Ramos (cell line): ENCODE measurements around the gene MAP4K4.

Experiments used
- in situ Hi-C: fragments of 300-500 bp; cut with MboI; formaldehyde crosslinking; loops from one replicate; pipeline ENCODE4 v1.14.3; 2022; ENCODE audit warnings: low sequenced_read_pairs; ENCODE audit not compliant: unreplicated experiment

MAP4K4 gene

DNA sequence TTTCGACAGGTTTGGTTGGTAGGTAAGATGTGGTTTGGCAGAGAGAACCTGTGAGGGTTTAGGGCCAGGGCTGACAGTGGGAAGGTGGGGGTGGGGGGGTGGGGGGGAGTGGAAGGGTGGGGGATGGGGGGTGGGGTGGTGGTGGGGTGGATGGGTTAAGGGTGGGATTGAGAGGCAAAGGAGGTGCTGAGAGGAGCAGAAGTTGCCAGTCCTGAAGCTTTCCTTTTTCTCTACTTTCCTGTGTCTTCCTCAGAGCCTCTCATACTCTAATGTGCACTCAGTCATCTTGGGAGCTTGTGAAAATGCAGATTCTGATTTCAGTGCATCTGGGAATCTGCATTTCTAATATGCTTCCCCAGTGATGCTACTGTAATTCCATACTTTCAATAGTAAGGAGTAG lies 21.0 kb downstream of the MAP4K4 start:
- in situ Hi-C loops, result no loop called here

DNA sequence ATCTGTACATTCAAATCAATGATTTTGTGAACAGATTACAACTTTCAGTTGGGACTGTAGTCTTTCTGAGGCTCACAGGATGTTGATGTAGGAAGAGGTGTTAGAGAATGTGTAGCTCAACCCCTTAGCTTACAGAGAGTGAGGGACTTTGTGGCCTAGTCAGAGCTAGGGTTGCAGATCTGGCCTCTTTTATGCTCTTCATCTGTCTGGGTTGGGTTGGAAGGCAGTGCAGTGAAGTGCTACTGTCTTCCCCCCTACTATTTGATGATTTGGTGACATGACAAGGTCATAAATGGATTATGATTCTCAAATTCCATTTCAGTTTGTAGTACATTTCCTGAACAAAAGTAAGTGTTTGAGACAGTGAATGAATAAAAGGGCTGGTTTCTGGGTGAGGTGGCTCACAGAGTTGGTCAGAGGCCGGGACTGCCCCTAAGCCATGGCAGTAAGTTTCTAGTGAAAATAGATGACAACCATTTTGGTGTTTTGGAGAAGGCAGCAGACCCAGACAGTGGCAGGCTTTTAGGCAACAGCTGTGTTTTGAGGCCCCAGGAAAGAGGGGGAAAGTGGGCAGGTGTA lies 21.6 kb downstream of the MAP4K4 start:
- in situ Hi-C loops, result no loop called here

DNA sequence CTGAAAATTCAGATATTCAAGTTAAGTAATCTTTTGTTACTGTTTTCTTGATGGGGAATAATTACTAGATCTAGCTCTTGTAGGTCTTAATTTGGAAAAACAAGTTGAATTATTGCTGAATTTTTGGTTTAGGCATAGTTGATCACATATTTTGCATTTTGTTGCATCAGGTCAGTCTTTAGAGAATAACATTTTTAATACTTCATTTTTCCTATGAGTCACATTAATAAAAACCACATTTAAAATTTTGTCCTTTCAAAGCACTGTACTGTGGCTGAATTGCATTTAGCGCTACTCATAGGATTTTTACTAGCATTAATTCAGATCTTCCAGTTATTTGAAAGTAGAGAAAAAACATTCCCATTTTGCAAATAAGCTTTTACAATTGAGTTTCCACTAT lies 23.2 kb downstream of the MAP4K4 start:
- in situ Hi-C loops, result no loop called here

DNA sequence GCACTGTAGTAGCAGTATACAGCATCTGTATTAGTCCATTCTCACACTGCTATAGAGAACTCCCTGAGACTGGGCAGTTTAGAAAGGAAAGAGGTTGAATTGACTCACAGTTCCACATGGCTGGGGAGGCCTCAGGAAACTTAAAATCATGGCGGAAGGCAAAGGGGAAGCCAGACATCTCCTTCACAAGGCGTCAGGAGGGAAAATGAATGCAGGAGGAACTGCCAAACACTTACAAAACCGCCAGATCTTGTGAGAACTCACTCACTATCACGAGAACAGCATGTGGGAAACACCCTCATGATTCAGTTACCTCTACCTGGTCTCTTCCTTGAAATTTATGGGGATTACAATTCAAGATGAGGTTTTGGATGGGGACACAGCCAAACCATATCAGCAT lies 25.4 kb downstream of the MAP4K4 start:
- in situ Hi-C loops, result no loop called here

DNA sequence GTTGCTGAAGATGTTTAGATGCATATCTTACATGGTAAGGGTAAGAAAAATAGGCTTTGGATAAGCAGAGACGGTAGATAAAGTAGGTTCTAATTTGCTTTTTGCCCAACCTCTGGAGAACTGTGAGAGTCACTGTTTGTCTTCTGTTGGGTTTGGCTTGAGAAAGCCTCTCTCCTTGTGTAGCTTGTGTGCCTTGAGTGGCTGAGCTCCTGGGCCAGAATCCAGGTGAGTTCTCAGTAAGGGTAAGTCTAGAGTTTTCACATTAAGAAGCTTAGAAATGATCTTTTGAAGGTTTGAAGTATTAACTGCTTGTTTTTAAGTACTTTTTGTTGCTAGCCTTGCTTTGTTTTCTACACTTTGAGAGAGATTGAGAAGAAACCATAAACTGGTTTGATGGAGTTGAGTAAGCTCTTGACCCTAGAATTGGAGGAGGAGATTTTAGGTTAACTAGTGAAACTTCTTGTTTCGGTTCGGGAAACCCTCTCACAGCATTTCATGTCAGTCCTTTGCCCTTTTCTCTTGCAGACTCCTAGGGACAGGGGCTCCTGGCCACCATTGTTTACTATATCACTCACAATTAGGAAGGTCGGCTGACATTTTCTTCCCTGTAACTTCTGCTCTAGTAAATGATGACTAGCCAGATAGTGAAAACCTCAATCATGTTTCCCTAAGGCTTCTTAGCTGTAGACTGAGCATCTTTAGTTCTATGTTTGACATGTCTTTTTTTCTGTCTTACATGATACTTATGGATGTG lies 26.0 kb downstream of the MAP4K4 start:
- in situ Hi-C loops, result no loop called here

DNA sequence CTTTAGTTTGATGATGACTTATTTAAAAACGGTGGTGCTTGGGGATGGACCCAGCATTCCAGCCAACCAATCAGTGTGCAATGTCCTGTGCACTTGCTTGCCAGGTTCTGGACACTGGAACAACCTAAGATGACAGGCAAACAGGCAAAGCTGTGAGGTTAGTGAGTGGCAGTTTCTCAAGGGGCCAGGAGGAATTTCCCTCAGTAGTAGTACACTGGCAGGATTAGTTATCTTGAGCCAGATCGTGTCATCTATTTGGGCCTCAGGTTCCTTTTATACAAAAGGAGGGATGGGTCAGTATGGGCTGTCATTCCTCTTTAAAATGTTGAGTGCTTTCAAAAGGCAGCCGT lies 26.6 kb downstream of the MAP4K4 start:
- in situ Hi-C loops, result no loop called here

DNA sequence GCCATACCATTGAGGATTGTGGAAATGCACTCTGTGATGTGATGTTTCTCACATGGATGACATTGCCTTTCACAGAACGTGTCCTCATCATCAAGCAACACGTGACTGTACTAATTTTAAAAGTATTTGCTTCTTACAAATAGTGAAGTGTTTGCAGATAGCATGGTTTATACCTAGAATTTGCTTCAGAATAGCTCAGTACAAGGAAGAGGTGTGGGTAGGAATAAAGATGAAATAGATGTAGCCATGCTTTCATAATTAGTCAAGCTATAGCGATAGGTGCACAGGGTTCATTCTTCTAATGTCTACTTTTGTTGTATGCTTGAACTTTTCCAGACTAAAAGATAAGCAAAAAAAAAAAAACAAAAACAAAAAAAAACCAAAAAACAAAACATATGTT lies 27.5 kb downstream of the MAP4K4 start:
- in situ Hi-C loops, result no loop called here

DNA sequence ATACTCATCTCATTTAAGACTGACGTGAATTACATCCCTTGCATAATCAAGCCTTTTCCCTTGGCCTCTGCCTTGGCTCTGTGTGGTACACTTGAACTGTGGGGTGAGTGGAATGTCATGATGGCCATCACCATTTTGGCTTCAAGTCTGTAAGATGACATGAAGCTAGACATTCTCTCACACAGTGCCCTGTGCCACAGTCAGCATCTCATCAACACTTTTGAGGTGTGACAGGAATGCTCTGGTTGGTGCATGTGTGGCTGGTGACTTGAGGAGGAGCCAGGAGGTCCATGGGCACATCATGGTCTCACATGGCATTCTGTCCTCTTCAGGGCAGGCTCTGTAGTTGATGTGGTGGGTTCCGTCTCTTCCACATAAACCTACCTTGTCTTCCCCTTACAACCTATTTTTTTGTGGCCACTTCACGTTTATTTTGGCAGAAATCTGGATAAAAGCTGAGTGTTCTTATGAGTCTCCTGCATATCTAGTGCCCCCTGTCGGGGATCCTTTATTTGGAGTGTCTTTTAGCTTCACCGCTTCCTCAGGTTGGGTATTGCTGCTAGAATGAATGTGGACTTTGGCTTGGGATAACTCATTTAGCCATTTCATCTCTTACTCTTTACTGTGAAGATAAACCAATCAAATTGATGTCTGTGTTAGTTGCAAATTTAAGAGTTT lies 28.1 kb downstream of the MAP4K4 start:
- in situ Hi-C loops, result no loop called here

DNA sequence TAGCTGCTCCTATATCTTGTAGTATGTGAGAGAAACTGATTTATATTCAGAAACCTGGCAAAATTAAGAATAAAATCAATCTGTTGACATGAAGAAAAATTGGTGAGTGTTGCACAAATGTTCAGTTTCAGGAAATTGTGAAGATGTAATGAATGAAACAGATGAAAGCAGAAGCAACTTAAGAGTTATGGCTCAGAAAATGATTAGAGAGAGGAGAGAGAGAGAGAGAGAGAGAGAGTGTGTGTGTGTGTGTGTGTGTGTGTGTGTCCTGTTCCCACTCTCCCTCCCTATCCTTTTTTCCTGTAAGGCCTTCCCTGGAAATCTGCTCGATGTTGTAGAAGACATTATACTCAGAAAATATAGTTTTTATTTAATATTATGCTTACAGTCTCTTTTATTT lies 31.4 kb downstream of the MAP4K4 start:
- in situ Hi-C loops, result no loop called here

DNA sequence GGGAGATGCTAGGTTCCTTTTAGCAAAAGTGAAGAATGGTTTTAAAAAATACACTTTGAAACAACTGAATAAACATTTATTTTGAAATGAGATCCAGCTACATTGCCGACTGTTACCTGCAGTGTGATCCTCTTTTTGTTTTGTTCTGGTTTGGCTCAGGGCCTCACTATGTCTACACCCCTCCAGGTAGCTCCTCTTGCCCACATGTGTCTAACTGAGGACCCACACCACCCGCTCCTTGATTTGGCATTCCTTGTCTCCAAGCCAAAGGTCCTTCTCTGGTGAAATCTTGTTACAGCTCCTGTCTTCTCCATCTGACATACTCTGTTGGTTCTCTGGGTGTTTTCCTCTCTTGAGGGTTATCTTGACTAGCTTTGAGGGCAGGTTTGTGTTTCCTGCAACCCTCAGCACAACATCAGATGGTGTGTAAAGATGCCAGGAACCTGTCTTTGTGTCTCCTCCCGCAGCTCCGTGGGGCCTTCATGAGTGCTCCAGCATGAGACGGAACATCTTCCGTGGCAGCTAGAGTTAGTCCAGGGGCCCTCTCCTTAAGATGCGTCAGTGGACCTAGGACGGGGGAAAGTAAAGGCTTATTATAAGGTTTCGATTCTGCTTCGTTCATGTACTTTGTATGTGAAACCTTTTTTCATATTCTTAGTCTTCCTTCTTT lies 32.1 kb downstream of the MAP4K4 start:
- in situ Hi-C loops, result no loop called here

DNA sequence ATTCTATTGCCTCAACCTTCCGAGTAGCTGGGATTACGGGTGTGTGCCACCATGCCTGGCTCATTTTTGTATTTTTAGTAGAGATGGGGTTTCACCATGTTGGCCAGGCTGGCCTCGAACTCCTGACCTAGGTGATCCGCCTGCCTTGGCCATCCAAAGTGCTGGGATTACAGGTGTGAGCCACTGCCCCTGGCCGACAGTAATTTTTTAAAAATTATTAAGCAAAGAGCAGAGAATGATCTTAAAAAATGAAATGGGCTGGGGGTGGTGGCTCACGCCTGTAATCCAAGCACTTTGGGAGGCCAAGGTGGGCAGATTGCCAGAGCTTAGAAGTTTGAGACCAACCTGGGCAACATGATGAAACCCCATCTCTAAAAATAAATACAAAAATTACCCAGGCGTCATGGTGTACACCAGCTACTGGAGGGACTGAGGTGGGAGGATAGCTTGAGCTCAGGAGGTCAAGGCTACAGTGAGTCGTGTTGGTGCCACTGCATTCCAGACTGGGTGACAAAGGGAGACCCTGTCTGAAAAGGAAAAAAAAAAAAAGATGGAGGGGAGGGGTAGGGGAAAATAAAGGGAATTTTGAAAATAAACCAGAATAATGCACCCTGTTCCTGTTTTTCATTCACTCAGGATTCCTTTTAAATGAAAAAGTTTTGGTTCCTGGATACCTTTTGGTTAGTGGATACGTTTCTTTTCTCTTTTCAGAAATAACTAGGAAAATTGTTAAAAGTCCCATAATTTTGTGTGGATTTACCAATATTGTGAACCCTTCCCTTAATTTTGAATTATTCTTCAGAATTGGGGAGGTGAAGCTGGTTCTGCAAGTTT lies 33.9 kb downstream of the MAP4K4 start:
- in situ Hi-C loops, result no loop called here

DNA sequence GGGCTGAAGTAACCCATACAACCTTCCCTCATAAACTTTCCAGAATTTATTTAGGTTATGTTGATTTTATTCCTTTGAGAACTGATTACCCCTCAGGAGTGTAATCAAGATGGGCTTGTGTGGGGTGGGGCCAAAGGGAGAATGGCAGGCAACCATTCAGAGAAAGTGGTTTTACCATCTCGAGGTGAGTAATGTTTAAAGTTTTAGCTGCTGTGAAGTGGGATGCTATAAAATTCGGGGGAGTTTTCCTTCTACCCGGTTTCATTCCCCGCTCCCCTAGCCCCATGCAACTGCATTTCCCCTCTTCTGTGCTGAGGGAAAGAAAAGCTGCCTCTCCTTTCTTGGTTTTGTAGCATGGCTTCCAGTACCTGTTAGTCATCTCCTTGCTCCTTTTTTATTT lies 34.7 kb downstream of the MAP4K4 start:
- in situ Hi-C loops, result no loop called here

DNA sequence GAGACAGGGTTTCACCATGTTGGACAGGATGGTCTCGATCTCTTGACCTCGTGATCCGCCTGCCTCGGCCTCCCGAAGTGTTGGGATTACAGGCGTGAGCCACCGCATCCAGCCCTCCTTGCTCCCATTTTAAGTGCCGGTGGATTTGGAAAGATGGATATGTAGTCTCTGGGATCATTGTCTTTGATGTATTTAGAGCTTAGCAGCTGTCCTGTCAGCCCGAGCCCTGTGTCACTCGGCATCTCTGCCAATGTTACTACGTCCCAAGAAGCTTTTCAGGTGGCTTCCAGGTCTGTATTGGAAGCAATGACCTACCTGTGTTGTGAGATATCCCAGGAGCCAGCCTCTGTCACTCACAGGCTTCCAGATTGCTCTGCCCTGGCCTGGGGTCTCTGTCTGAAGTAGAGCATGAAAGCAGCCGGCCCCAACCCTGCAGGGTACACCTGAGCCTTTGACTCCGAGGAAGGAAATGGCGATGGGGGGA lies 35.3 kb downstream of the MAP4K4 start:
- in situ Hi-C loops, result no loop called here

DNA sequence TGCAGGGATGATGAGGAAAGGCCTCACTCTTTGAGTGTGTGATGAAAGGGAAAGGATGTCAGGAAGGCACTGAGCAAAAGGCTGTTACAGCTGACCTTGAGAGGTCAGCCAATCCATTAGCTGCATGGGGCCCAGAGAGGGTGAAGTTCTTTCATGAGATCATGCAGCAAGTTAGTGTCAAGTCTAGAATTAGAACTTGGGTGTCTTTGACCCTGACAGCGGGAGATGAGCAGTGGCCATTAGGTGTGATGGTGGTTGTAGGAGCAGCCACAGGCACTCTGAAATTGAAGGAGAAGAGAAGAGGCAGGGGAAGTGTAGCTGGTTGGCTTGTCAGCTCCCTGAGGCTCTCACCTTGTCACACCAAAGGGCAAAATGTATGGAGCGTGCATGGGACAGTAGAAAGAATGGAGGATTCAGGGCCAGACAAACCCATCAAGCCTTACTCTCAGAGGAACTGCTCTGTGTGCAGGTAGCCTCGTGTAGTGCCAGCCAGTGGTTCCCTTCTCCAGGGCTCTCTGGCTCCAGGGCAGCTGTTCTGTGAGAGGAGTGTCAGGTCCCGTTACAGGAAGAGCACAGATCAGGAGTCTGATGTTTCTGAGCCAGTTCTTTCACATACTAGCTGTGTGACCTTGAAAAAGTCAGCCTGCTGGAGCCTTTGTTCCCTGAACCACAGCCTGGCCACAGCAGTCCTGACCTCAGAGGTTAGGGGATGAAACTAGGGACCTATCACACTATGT lies 35.9 kb downstream of the MAP4K4 start:
- in situ Hi-C loops, result no loop called here

DNA sequence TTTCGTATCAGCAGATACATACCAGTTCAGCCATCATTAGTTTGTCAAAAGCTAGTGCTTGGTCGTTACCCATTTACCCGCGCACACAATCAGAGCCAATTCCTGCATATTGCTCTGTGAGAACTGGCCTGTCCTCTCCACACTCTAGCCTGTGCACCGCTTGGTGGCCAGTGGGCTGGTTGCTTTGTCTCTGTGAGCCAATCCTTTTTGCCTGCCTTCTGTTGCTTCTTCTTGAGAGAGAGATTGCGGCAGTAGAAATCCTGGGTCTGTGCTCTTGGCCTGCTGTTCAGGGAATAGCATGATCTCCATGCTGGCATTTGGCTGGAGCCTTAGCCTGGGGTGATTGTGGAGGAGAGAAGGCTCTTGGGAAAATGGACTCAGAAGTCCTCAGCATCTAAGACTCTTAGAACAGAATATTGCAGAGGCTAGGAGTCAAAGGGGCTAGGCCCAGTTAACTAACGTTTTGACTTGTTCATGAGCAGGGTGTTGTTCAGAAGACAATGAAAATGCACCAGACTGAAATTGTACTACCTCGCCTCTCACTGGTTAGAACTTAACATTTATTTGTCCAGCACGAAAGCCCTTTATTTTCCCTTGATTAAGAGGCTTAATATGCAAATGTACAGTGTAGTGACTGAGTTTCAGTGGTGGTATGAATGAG lies 37.1 kb downstream of the MAP4K4 start:
- in situ Hi-C loops, result no loop called here

DNA sequence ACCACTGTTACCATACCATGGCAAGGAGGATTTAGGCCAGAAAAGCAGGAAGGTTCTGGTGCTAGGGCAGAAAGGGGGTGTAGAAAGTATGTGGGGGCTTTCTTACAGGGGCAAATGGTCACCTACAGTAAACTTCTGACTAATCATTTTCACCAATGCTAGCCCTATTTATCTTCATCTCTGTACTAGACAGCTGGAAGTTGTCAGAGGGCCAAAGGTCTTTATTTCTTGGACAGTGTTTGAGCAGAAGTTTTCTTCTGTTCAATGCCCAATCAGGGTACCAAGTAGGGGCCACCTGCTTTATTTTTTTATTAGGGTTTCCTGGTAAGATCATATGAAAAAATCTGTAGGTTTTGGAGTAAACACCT lies 37.6 kb downstream of the MAP4K4 start:
- in situ Hi-C loops, result no loop called here

DNA sequence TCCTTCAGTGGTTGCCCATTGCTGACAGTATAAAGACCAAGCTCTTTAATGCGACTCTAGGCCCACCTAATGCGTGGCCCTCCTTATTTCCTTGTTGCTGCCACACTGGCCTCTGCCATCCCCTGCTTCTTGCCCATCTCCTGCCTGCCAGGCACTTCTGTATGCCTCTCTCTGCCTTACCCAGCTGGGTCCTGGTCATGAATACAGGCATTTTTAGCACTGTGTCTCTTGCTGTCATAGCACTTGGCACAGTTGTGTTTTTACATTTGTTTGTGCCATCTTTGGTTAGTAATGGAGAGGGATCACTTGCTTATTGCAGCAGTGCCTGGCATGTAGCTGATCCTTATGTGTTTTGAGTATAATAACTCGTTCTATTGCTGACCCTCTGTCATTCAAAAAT lies 38.7 kb downstream of the MAP4K4 start:
- in situ Hi-C loops, result no loop called here

DNA sequence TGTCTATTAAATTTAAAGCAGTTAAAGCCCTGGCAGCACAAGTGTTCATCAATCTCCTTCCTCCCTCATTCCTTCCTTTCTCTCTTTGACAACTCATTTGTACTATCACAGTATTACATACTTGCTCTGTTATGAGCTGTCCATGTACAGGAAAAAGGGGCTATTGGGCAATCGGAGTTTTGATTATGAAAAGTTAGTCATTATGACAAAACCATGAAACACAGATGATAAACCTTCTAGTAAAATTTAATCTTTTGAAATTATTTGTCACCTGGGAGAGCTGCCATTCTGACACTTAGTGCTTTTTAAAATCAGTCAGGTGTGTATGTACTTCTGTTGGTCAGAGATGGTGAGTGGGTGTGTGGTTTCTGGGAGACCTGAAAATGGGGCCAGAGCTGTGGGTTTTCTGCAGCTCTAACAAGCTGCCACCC lies 39.4 kb downstream of the MAP4K4 start:
- in situ Hi-C loops, result no loop called here
